ENCODE data around the gene JTB. TPM values are rescaled to one million over a fixed set of nuclear protein-coding genes. Genes with fewer than 3 reads are reported as not detected.
"Not testable (repeated sequence)": the region's sequence is repeated elsewhere in the genome, so short reads cannot be mapped to it uniquely, and the experiment has no call there.

Gene JTB
- total RNA-seq, result 100 to 1,000 TPM; 158 to 193 (median 180) TPM

DNA sequence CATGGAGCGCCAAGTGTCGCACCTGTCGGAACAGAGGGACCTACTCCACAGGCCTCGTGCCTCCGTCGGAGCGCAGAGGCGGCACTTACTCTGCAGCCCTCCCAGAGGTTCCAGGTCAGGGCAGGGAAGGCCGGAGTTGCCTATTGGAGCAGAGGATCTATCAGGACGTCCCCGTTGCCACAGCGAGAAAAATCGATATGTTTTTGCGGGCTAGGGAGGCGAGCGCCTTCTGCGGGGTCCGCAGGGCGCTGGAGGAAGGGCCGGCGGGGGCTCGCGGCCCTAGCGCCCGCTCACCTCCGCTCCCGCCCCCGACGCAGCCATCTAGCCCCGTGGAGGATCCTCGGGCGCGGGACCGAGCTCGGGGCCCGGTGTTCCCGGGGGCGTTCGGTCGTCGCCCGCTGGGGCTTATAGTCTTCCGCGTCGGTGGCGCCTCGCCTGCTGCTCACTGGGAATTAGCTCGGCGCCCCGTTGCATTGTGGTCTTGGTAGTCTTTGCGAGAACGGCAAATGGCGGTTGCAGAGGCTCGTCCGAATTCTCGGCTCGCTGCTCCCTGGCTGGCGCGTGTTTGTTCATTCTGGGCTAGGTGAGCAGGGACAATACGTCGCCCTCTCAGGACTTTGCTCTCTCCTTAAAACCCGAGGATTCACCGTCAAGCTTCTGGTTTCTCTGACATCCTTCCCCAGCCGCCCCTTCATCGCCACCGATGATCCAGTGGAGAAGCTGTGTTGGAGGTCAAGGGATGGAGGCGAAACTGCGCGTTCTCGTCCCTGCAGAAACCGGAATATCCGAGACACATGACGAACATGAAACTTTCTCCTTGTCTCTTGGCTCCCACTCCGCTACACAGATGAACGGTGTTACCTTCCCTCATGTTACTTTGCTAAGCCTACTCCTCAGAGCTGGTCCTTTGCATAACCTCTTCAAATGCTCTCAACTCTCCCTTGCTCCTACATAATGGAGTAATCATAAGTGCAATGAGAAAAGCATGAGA, at the start of gene JTB:
Gene JTB, minus strand, starts transcription at position 425 of the 991 bp plus-strand sequence. Its CDS starts 422 bp downstream, at position 3.
- Histone ChIP-seq H3K27me3 (no peaks in the 10 kb centered on the region), H3K4me1 (peaks cover 0 to 32% (median 6%) of the 10 kb centered on the region in 3 donors), H3K36me3 (peaks cover 0 to 64% of the 10 kb centered on the region in 2 donors), H3K9me3 (no peaks in the 10 kb centered on the region), H3K4me3 (peak within 1 kb of the TSS; percentile 68 to 96), H3K27ac (peak within 1 kb of the TSS; percentile 71 to 95 (median 92))
- 0% methylated on average over 5 to 6 of the region's 75 CpGs for WGBS, 2 donors (ENCODE audit: low coverage in 1 of 2)
- ATAC-seq, result peak; percentile 95
- no peak for TF ChIP-seq EP300 (IDR thresholded peaks at IDR 0.05)
- peak; percentile 87 for TF ChIP-seq POLR2AphosphoS5 (IDR thresholded peaks at IDR 0.05)
- TF ChIP-seq, protein P1, sequence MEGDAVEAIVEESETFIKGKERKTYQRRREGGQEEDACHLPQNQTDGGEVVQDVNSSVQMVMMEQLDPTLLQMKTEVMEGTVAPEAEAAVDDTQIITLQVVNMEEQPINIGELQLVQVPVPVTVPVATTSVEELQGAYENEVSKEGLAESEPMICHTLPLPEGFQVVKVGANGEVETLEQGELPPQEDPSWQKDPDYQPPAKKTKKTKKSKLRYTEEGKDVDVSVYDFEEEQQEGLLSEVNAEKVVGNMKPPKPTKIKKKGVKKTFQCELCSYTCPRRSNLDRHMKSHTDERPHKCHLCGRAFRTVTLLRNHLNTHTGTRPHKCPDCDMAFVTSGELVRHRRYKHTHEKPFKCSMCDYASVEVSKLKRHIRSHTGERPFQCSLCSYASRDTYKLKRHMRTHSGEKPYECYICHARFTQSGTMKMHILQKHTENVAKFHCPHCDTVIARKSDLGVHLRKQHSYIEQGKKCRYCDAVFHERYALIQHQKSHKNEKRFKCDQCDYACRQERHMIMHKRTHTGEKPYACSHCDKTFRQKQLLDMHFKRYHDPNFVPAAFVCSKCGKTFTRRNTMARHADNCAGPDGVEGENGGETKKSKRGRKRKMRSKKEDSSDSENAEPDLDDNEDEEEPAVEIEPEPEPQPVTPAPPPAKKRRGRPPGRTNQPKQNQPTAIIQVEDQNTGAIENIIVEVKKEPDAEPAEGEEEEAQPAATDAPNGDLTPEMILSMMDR (IDR thresholded peaks at IDR 0.05), result peak in 2 of 4 experiments; percentile 3 to 16
- peak; percentile 86 to 92 for TF ChIP-seq POLR2A (IDR thresholded peaks at IDR 0.05)

DNA sequence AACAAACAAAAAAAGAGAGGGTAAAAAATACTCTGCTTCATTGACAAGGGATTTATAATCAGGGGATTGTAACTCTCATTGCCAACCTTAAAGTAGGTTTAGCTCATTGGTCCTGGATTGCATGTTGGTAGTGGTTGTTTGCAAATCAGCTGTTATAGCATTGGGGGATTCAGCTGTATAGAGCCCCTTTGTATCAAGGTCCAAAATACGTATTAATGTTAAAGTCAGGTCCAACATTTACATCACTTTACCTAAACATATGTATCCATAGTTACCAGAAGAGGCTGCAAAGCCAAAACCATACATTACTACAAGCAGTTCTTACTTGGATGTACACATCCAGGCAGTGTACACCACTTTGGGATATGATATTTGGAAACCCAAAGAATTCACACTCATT, 42.5 kb upstream of the JTB start:
- Histone ChIP-seq H3K36me3 (no peaks in the 10 kb centered on the region), H3K9me3 (no peaks in the 10 kb centered on the region), H3K27me3 (no peaks in the 10 kb centered on the region), H3K27ac (no peak overlapping the region), H3K4me1 (no peaks in the 10 kb centered on the region), H3K4me3 (no peak overlapping the region)
- WGBS, 2 donors (ENCODE audit: low coverage in 1 of 2), result 70 to 100% methylated on average over 1 of the region's 1 CpG
- TF ChIP-seq EP300 (IDR thresholded peaks at IDR 0.05) (no peak), POLR2AphosphoS5 (IDR thresholded peaks at IDR 0.05) (no peak), POLR2A (IDR thresholded peaks at IDR 0.05) (no peak)
- TF ChIP-seq, protein P1 (IDR thresholded peaks at IDR 0.05), result no peak
- no peak for ATAC-seq

GRCh38 chr1:154019269-154019668, 41.8 kb upstream of the JTB start:
- Histone ChIP-seq H3K4me1 (no peaks in the 10 kb centered on the region), H3K27ac (no peak overlapping the region), H3K27me3 (no peaks in the 10 kb centered on the region), H3K36me3 (no peaks in the 10 kb centered on the region), H3K4me3 (no peak overlapping the region), H3K9me3 (no peaks in the 10 kb centered on the region)
- no peak for ATAC-seq
- 39 to 62% methylated on average over 2 to 4 of the region's 4 CpGs for WGBS, 2 donors (ENCODE audit: low coverage in 1 of 2)
- TF ChIP-seq POLR2AphosphoS5 (IDR thresholded peaks at IDR 0.05) (no peak), POLR2A (IDR thresholded peaks at IDR 0.05) (no peak), EP300 (IDR thresholded peaks at IDR 0.05) (no peak)
- TF ChIP-seq, protein P1 (IDR thresholded peaks at IDR 0.05), result no peak

GRCh38 chr1:154014154-154014907, 36.9 kb upstream of the JTB start:
- no peaks in the 10 kb centered on the region for H3K27me3 ChIP-seq
- ATAC-seq, result no peak
- no peaks in the 10 kb centered on the region for H3K9me3 ChIP-seq
- TF ChIP-seq POLR2A (IDR thresholded peaks at IDR 0.05) (no peak), EP300 (IDR thresholded peaks at IDR 0.05) (no peak), POLR2AphosphoS5 (IDR thresholded peaks at IDR 0.05) (no peak)
- TF ChIP-seq, protein P1 (IDR thresholded peaks at IDR 0.05), result no peak
- no peaks in the 10 kb centered on the region for H3K36me3 ChIP-seq
- 85 to 88% methylated on average over 1 of the region's 3 CpGs for WGBS, 2 donors (ENCODE audit: low coverage in 1 of 2)
- H3K4me1 ChIP-seq, result no peaks in the 10 kb centered on the region
- no peak overlapping the region for H3K27ac ChIP-seq
- no peak overlapping the region for H3K4me3 ChIP-seq

DNA sequence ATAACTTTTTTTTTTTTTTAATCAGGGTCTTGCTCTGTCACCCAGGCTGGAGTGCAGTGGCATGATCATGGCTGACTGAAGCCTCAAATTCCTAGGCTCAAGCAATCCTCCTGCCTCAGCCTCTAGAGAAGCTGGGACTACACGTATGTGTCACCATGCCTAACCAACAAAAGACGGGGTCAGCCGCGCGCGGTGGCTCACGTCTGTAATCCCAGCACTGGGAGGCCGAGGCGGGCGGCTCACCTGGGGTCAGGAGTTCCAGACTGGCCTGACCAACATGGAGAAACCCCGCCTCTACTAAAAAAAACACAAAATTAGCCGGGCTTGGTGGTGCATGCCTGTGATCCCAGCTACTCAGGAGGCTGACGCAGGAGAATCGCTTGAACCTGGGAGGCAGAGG, 35.1 kb upstream of the JTB start:
- H3K36me3 ChIP-seq, result not testable (repeated sequence)
- no CpG with 5 or more reads among the region's 14 CpGs for whole genome bisulfite sequencing, 2 donors (ENCODE audit: low coverage in 1 of 2)

More for the DNA sequence above, 35.1 kb upstream of the JTB start:
- not testable (repeated sequence) for ATAC-seq, H3K4me3 ChIP-seq, H3K27me3 ChIP-seq, H3K9me3 ChIP-seq, H3K27ac ChIP-seq, H3K4me1 ChIP-seq

All from gastroesophageal sphincter (tissue), 4 donors.